ENCODE results near the gene SEC23B.

DNA sequence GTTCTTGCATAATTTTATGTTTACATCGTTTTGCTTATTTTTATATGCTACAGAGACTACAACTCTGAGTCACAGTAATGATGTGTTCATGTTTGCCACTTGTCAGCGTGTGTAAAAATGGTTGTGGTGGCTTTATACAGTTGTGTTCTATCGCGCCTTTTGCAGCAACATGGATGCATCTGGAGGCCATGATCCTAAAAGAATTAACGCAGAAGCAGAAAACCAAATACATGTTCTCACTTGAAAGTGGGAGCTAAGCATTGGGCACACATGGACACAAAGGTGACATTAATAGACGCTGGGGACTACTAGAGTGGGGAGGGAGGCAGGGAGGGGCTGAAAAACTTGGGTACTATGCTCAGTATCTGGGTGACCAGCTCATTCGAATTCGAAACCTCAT lies 996 bp upstream of the SEC23B start:
- TF ChIP-seq, protein P1, sequence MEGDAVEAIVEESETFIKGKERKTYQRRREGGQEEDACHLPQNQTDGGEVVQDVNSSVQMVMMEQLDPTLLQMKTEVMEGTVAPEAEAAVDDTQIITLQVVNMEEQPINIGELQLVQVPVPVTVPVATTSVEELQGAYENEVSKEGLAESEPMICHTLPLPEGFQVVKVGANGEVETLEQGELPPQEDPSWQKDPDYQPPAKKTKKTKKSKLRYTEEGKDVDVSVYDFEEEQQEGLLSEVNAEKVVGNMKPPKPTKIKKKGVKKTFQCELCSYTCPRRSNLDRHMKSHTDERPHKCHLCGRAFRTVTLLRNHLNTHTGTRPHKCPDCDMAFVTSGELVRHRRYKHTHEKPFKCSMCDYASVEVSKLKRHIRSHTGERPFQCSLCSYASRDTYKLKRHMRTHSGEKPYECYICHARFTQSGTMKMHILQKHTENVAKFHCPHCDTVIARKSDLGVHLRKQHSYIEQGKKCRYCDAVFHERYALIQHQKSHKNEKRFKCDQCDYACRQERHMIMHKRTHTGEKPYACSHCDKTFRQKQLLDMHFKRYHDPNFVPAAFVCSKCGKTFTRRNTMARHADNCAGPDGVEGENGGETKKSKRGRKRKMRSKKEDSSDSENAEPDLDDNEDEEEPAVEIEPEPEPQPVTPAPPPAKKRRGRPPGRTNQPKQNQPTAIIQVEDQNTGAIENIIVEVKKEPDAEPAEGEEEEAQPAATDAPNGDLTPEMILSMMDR (IDR thresholded peaks at IDR 0.05): no peak
- TF ChIP-seq POLR2A (IDR thresholded peaks at IDR 0.05): no peak

All from body of pancreas (tissue), 4 donors.